Left ventricle myocardium superior (tissue), 1 donor: Measurements from ENCODE around the gene TBC1D16. TPM values are rescaled to one million over a fixed set of nuclear protein-coding genes. Genes with fewer than 3 reads are reported as not detected.
"Not testable (repeated sequence)": the region's sequence is repeated elsewhere in the genome, so short reads cannot be mapped to it uniquely, and the experiment has no call there.

Experiments
- ATAC-seq: fragments of 200-7000 bp; cut with Tn5 transposase; one replicate; pipeline ENCODE4 v1.9.1; 2020; ENCODE audit warnings: mild to moderate bottlenecking, moderate library complexity
- DNase-seq: peaks from one replicate; pipeline ENCODE4 v3.0.0-alpha.2; 2020
- intact Hi-C: fragments of 100-400 bp; cut with micrococcal nuclease; formaldehyde crosslinking; loops from one replicate; pipeline ENCODE4 v1.11.0; 2022
- total RNA-seq: library from RNA; stranded (reverse); fragmentation: NEBNext Ultra II Directional; extraction: Animal tissue kit (Norgen Biotek cat#: 25700); gene quantifications from one replicate; pipeline ENCODE4 v1.2.1, GENCODE V29; 2021
- donor health status: DM: no; HTN: yes; CAD: no; lungs with severe emphysema.

TBC1D16 gene
- total RNA-seq, 1 donor from 2014 or later = 13.1 TPM

- intact Hi-C loops = no loop called here
- no peak for ATAC-seq
- DNase-seq = no peak
Measured at GRCh38 chr17:79981661-79982101, 54.0 kb downstream of the TBC1D16 start.

- no peak for DNase-seq
- intact Hi-C loops = no loop called here
- ATAC-seq = no peak
Measured at GRCh38 chr17:79981090-79981489, 54.6 kb downstream of the TBC1D16 start.

- DNase-seq (no peak), ATAC-seq (no peak)
- intact Hi-C loops = no loop called here
Measured at GRCh38 chr17:79980246-79981043, 55.2 kb downstream of the TBC1D16 start.

- intact Hi-C loops = no loop called here
- no peak for DNase-seq
- no peak for ATAC-seq
Measured at GRCh38 chr17:79979816-79980215, 55.9 kb downstream of the TBC1D16 start.

- intact Hi-C loops = no loop called here
- ATAC-seq (no peak), DNase-seq (no peak)
Measured at GRCh38 chr17:79979221-79979741, 56.4 kb downstream of the TBC1D16 start.

- ATAC-seq = no peak
- DNase-seq = no peak
- intact Hi-C loops = no loop called here
Measured at GRCh38 chr17:79978548-79978855, 57.2 kb downstream of the TBC1D16 start.

GRCh38 chr17:79977708-79978547 lies 57.7 kb downstream of the TBC1D16 start:
- ATAC-seq (no peak), DNase-seq (no peak)
- intact Hi-C loops = no loop called here

- intact Hi-C loops = no loop called here
- ATAC-seq (no peak), DNase-seq (no peak)
Measured at GRCh38 chr17:79977161-79977631, 58.5 kb downstream of the TBC1D16 start.

- intact Hi-C loops = no loop called here
- no peak for ATAC-seq
- DNase-seq = no peak
Measured at GRCh38 chr17:79976451-79976850, 59.2 kb downstream of the TBC1D16 start.

GRCh38 chr17:79975498-79976134 lies 60.1 kb downstream of the TBC1D16 start:
- DNase-seq = no peak
- ATAC-seq = no peak
- intact Hi-C loops = no loop called here

- ATAC-seq (no peak), DNase-seq (no peak)
- intact Hi-C loops = no loop called here
Measured at GRCh38 chr17:79974566-79975497, 60.8 kb downstream of the TBC1D16 start.

- no peak for ATAC-seq
- intact Hi-C loops = no loop called here
- no peak for DNase-seq
Measured at GRCh38 chr17:79971651-79972050, 64.0 kb downstream of the TBC1D16 start.

- intact Hi-C loops = no loop called here
- DNase-seq (no peak), ATAC-seq (peak; percentile 45)
Measured at GRCh38 chr17:79970576-79971068, 65.0 kb downstream of the TBC1D16 start.

- intact Hi-C loops = no loop called here
- ATAC-seq (no peak), DNase-seq (no peak)
Measured at GRCh38 chr17:79969906-79970305, 65.8 kb downstream of the TBC1D16 start.

GRCh38 chr17:79968116-79968515 lies 67.6 kb downstream of the TBC1D16 start:
- intact Hi-C loops = no loop called here
- ATAC-seq (no peak), DNase-seq (no peak)

- ATAC-seq (no peak), DNase-seq (no peak)
- intact Hi-C loops = no loop called here
Measured at GRCh38 chr17:79966681-79967080, 69.0 kb downstream of the TBC1D16 start.

- no peak for DNase-seq
- intact Hi-C loops = no loop called here
- ATAC-seq = no peak
Measured at GRCh38 chr17:79965806-79966205, 69.9 kb downstream of the TBC1D16 start.

GRCh38 chr17:79962467-79962866 lies 73.2 kb downstream of the TBC1D16 start:
- intact Hi-C loops, DNase-seq, ATAC-seq: not testable (repeated sequence)
